ENCODE measurements around the gene SLC25A42.

DNA sequence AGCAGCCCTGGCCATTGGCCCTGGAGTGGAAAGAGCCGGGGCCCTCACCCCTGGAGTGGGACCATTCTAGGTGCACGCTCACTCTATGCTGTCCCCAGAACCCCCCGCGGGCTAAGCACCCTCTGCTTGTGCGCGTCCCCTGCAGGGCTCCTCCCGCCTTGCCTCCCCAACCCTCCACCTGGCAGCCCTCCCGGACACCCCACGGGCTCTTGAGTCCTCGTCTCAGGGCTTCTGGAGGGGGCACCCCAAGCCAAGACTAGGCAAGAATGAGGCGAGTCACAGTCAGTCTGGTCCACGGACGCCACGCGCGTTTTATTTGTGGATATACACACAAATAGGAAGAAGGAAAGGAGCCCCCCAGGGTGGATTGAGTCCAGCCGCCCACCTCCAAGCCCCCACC is 81.5 kb downstream of the SLC25A42 start:
- TF ChIP-seq, protein P1, sequence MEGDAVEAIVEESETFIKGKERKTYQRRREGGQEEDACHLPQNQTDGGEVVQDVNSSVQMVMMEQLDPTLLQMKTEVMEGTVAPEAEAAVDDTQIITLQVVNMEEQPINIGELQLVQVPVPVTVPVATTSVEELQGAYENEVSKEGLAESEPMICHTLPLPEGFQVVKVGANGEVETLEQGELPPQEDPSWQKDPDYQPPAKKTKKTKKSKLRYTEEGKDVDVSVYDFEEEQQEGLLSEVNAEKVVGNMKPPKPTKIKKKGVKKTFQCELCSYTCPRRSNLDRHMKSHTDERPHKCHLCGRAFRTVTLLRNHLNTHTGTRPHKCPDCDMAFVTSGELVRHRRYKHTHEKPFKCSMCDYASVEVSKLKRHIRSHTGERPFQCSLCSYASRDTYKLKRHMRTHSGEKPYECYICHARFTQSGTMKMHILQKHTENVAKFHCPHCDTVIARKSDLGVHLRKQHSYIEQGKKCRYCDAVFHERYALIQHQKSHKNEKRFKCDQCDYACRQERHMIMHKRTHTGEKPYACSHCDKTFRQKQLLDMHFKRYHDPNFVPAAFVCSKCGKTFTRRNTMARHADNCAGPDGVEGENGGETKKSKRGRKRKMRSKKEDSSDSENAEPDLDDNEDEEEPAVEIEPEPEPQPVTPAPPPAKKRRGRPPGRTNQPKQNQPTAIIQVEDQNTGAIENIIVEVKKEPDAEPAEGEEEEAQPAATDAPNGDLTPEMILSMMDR (conservative IDR thresholded peaks at IDR 0.05; ENCODE audit: low read depth, low read length), result no peak
- TF ChIP-seq POLR2A (IDR thresholded peaks at IDR 0.05; ENCODE audit: low read depth, low read length) (no peak), CEBPB (IDR thresholded peaks at IDR 0.05; ENCODE audit: low read depth, low read length) (no peak), NFE2L2 (IDR thresholded peaks at IDR 0.05; ENCODE audit: low read depth, low read length) (no peak), RAD21 (IDR thresholded peaks at IDR 0.05; ENCODE audit: low read length) (no peak), CHD1 (IDR thresholded peaks at IDR 0.05; ENCODE audit: low read depth, low read length) (no peak)
- TF ChIP-seq, protein P2, sequence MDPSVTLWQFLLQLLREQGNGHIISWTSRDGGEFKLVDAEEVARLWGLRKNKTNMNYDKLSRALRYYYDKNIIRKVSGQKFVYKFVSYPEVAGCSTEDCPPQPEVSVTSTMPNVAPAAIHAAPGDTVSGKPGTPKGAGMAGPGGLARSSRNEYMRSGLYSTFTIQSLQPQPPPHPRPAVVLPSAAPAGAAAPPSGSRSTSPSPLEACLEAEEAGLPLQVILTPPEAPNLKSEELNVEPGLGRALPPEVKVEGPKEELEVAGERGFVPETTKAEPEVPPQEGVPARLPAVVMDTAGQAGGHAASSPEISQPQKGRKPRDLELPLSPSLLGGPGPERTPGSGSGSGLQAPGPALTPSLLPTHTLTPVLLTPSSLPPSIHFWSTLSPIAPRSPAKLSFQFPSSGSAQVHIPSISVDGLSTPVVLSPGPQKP (IDR thresholded peaks at IDR 0.05; ENCODE audit: borderline replicate concordance, low read depth, low read length), result no peak
